ENCODE results near the gene PSORS1C2. TPM values are rescaled to one million over a fixed set of nuclear protein-coding genes. Genes with fewer than 3 reads are reported as not detected.

The PSORS1C2 gene
- total RNA-seq, 2 donors from 2014 or later: not detected

GRCh38 chr6:31144296-31144969 lies 5.6 kb upstream of the PSORS1C2 start:
- Histone ChIP-seq H3K9me3 (no peaks in the 10 kb centered on the region), H3K4me1 (no peaks in the 10 kb centered on the region), H3K27me3 (no peaks in the 10 kb centered on the region), H3K36me3 (replicated peaks in 1 of 2; ENCODE audit: insufficient read depth in 1 of 2, low read depth in 2 of 2) (no peaks in the 10 kb centered on the region), H3K27ac (no peak overlapping the region), H3K4me3 (no peak overlapping the region)
- ATAC-seq: no peak
- WGBS, 2 donors: 88 to 89% methylated on average over 18 of the region's 18 CpGs
- DNase-seq: no peak
- intact Hi-C loops (cut with DNase I): no loop called here
- TF ChIP-seq POLR2A (IDR thresholded peaks at IDR 0.05): no peak
- TF ChIP-seq CTCF (IDR thresholded peaks at IDR 0.05): no peak

- no peaks in the 10 kb centered on the region for H3K36me3 ChIP-seq (replicated peaks in 1 of 2; ENCODE audit: insufficient read depth in 1 of 2, low read depth in 2 of 2)
- TF ChIP-seq CTCF (IDR thresholded peaks at IDR 0.05) (no peak), POLR2A (IDR thresholded peaks at IDR 0.05) (no peak)
- H3K9me3 ChIP-seq: no peaks in the 10 kb centered on the region
- H3K4me3 ChIP-seq: no peak overlapping the region
- no peaks in the 10 kb centered on the region for H3K4me1 ChIP-seq
- ATAC-seq (peak; percentile 31), DNase-seq (peak in 2 of 4 donors; percentile 27 to 42)
- WGBS, 2 donors: 69 to 76% methylated on average over 11 of the region's 11 CpGs
- intact Hi-C loops (cut with DNase I): no loop called here
- no peaks in the 10 kb centered on the region for H3K27me3 ChIP-seq
- no peak overlapping the region for H3K27ac ChIP-seq
Observed at GRCh38 chr6:31143148-31143547, 4.3 kb upstream of the PSORS1C2 start.

- 64% methylated on average over 2 of the region's 2 CpGs for WGBS, 2 donors
- ATAC-seq (no peak), DNase-seq (no peak)
- H3K9me3 ChIP-seq: no peaks in the 10 kb centered on the region
- intact Hi-C loops (cut with DNase I): no loop called here
- H3K4me3 ChIP-seq: no peak overlapping the region
- H3K27me3 ChIP-seq: no peaks in the 10 kb centered on the region
- H3K27ac ChIP-seq: no peak overlapping the region
- no peaks in the 10 kb centered on the region for H3K36me3 ChIP-seq (replicated peaks in 1 of 2; ENCODE audit: insufficient read depth in 1 of 2, low read depth in 2 of 2)
- TF ChIP-seq POLR2A (IDR thresholded peaks at IDR 0.05) (no peak), CTCF (IDR thresholded peaks at IDR 0.05) (no peak)
- H3K4me1 ChIP-seq: peaks cover 6% of the 10 kb centered on the region
Observed at GRCh38 chr6:31142361-31142761, 3.5 kb upstream of the PSORS1C2 start.

- DNase-seq: no peak
- Histone ChIP-seq H3K9me3 (no peaks in the 10 kb centered on the region), H3K27me3 (no peaks in the 10 kb centered on the region), H3K36me3 (replicated peaks in 1 of 2; ENCODE audit: insufficient read depth in 1 of 2, low read depth in 2 of 2) (no peaks in the 10 kb centered on the region), H3K4me3 (no peak overlapping the region), H3K27ac (no peak overlapping the region), H3K4me1 (peaks cover 6% of the 10 kb centered on the region)
- TF ChIP-seq POLR2A (IDR thresholded peaks at IDR 0.05): no peak
- no peak for TF ChIP-seq CTCF (IDR thresholded peaks at IDR 0.05)
- ATAC-seq: no peak
- intact Hi-C loops (cut with DNase I): no loop called here
- WGBS, 2 donors: 85 to 87% methylated on average over 9 to 15 of the region's 15 CpGs
Observed at GRCh38 chr6:31140643-31141042, 1.8 kb upstream of the PSORS1C2 start.

GRCh38 chr6:31139599-31139998 lies 733 bp upstream of the PSORS1C2 start:
- 19 to 29% methylated on average over 4 of the region's 4 CpGs for WGBS, 2 donors
- intact Hi-C loops (cut with DNase I): loop anchor here (5.0 kb wide), 1 partner anchor 53 kb away; no protein-coding TSS in a partner anchor
- Histone ChIP-seq H3K27ac (no peak overlapping the region), H3K9me3 (no peaks in the 10 kb centered on the region), H3K4me1 (peaks cover 6% of the 10 kb centered on the region), H3K27me3 (no peaks in the 10 kb centered on the region), H3K36me3 (replicated peaks in 1 of 2; ENCODE audit: insufficient read depth in 1 of 2, low read depth in 2 of 2) (no peaks in the 10 kb centered on the region), H3K4me3 (no peak overlapping the region)
- DNase-seq (no peak), ATAC-seq (no peak)
- TF ChIP-seq CTCF (IDR thresholded peaks at IDR 0.05): no peak
- no peak for TF ChIP-seq POLR2A (IDR thresholded peaks at IDR 0.05)

Data from body of pancreas (tissue), 4 donors.